K562 (cell line): ENCODE results near the gene BRF1. TPM values are rescaled to one million over a fixed set of nuclear protein-coding genes. Genes with fewer than 3 reads are reported as not detected.
A peak's percentile ranks its signal among the peaks of the same experiment; 100 is the strongest.

Experiments
- ATAC-seq: fragments of 200-7000 bp; cut with Tn5 transposase; 3 replicates; pipeline ENCODE4 v1.9.1; 2020; ENCODE audit warnings: moderate library complexity
- BruUV-seq: library from RNA; stranded (reverse); fragments of 400-500 nt; replicated peaks from 2 replicates; lab custom pipeline; 2021; lab: Mats Ljungman, UMichigan
- CTCF ChIA-PET: fragments of 300-600 bp; formaldehyde crosslinking; extraction: SDS; loops from one replicate; lab custom pipeline; 2021; ENCODE audit warnings: low intra/inter-chr PET ratio; lab: Yijun Ruan, JAX
- POLR2A ChIA-PET: fragments of 300-600, 350-650 bp; sonication (Branson Sonifier 250); formaldehyde crosslinking; extraction: SDS; loops from one replicate; lab custom pipeline; 2021; ENCODE audit warnings: antibody characterized with exemption, inconsistent platforms; lab: Yijun Ruan, JAX
- DNase-seq, 4 experiments: peaks; one replicate each; pipeline versions ENCODE4 v3.0.0 to v3.0.0-alpha.2; 2011 to 2018; ENCODE audit warnings: low spot score in 3 of 4, mixed read lengths in 3 of 4; ENCODE audit errors: extremely low read depth in 1 of 4
- FAIRE-seq: peaks from 2 replicates; lab custom pipeline; 2011; peaks lifted over from hg19 to GRCh38; lab: Jason Lieb, UNC
- H2AFZ ChIP-seq: 2 replicates; pipeline ENCODE4 v1.6.0; 2011; ENCODE audit warnings: low read depth, low read length, control low read depth, inconsistent platforms
- H3K27ac ChIP-seq: fragments of 200-600 bp; 3 replicates; pipeline ENCODE4 v1.8.0; 2011; ENCODE audit warnings: low read depth, mild to moderate bottlenecking, control low read depth, inconsistent platforms, low read length, moderate library complexity, mixed read lengths; ENCODE audit errors: extremely low read depth
- H3K27me3 ChIP-seq, 2 experiments: fragments of 300-600 bp in 1 of 2; 2 replicates in 1 of 2; 3 replicates in 1 of 2; pipeline versions ENCODE4 v1.6.0 to v1.8.0; 2011; ENCODE audit warnings: inconsistent platforms in 2 of 2, low read length in 2 of 2, mild to moderate bottlenecking in 1 of 2, mixed read lengths in 1 of 2, moderate library complexity in 1 of 2; ENCODE audit not compliant: control insufficient read depth in 2 of 2, insufficient read depth in 2 of 2
- H3K36me3 ChIP-seq: fragments of 300-600 bp; 3 replicates; pipeline ENCODE4 v1.8.0; 2011; ENCODE audit warnings: mild to moderate bottlenecking, low read length, inconsistent platforms; ENCODE audit not compliant: control insufficient read depth, insufficient read depth
- H3K4me1 ChIP-seq, 2 experiments: fragments of 200-600 bp in 1 of 2; replicated peaks in 1 of 2; 2 replicates in 1 of 2; 3 replicates in 1 of 2; pipeline versions ENCODE4 v1.5.1 to v1.8.0; 2011; ENCODE audit warnings: inconsistent platforms in 2 of 2, low read length in 2 of 2, mild to moderate bottlenecking in 1 of 2, mixed read lengths in 1 of 2, moderate library complexity in 1 of 2; ENCODE audit not compliant: control insufficient read depth in 2 of 2, insufficient read depth in 2 of 2
- H3K4me2 ChIP-seq: 2 replicates; pipeline ENCODE4 v1.6.1; 2011; ENCODE audit warnings: low read length, control low read depth, inconsistent platforms, mixed read lengths; ENCODE audit not compliant: insufficient read depth
- H3K4me3 ChIP-seq: fragments of 200-600 bp; sonication (generic), shearing (Covaris generic); 2 replicates; pipeline ENCODE4 v1.5.1; 2016; ENCODE audit warnings: control low read depth, inconsistent platforms
- H3K79me2 ChIP-seq: fragments of 200-600 bp; 3 replicates; pipeline ENCODE4 v1.8.0; 2011; ENCODE audit warnings: low read length, inconsistent platforms; ENCODE audit not compliant: control insufficient read depth, insufficient read depth
- H3K9ac ChIP-seq, 2 experiments: 2 replicates each; pipeline versions ENCODE4 v1.6.0 to v1.6.1; 2011; ENCODE audit warnings: low read depth in 2 of 2, low read length in 2 of 2, control low read depth in 1 of 2, inconsistent platforms in 1 of 2, mild to moderate bottlenecking in 1 of 2, mixed read lengths in 1 of 2; ENCODE audit not compliant: insufficient read depth in 1 of 2
- H3K9me1 ChIP-seq: one replicate; pipeline ENCODE4 v1.6.0; 2011; ENCODE audit warnings: inconsistent platforms, mild to moderate bottlenecking, low read length, moderate library complexity; ENCODE audit not compliant: control insufficient read depth, insufficient read depth
- H3K9me3 ChIP-seq: replicated peaks from 2 replicates; pipeline ENCODE4 v1.5.1; 2011; ENCODE audit warnings: low read depth, low read length, inconsistent platforms; ENCODE audit not compliant: control insufficient read depth, insufficient read depth
- H4K20me1 ChIP-seq: replicated peaks from 2 replicates; pipeline ENCODE4 v1.6.1; 2011; ENCODE audit warnings: low read length, inconsistent platforms, mixed read lengths; ENCODE audit not compliant: control insufficient read depth, insufficient read depth
- KDM4B ChIP-seq, 2 experiments: fragments of 450-650 bp in 1 of 2; sonication (generic) in 1 of 2; IDR thresholded peaks; 2 replicates each; pipeline ENCODE4 v1.6.1; 2016 to 2017; ENCODE audit warnings: borderline replicate concordance in 2 of 2, antibody characterized with exemption in 1 of 2, low read depth in 1 of 2, mild to moderate bottlenecking in 1 of 2
- NFIC ChIP-seq: fragments of 450-650 bp; IDR thresholded peaks from 2 replicates; pipeline ENCODE4 v1.6.1; 2017; ENCODE audit warnings: mild to moderate bottlenecking, inconsistent platforms
- ZNF449 ChIP-seq: fragments of 250-450 bp; sonication (Bioruptor Pico); IDR thresholded peaks from 2 replicates; pipeline ENCODE4 v1.8.0; 2022; ENCODE audit warnings: moderate library complexity, mild to moderate bottlenecking, inconsistent platforms
- WGBS: fragments of 100-300 bp; shearing (Covaris generic); methylation state at CpG from one replicate; pipeline ENCODE4 v1.1.6; 2016; ENCODE audit warnings: low coverage, mixed read lengths; ENCODE audit not compliant: insufficient coverage; ENCODE audit errors: missing lambda C conversion rate; 5-methylcytosine and 5-hydroxymethylcytosine counted together
- in situ Hi-C: fragments of 300-500 bp; cut with MboI; formaldehyde crosslinking; loops from 4 replicates; pipeline ENCODE4 v1.15.0; 2018; ENCODE audit warnings: inconsistent platforms, mixed read lengths
- intact Hi-C: fragments of 100-400 bp; cut with micrococcal nuclease; formaldehyde crosslinking; loops from 2 replicates; pipeline ENCODE4 v1.14.2; 2022
- polyA plus RNA-seq, 8 experiments: library from polyadenylated mRNA; depleted of rRNA in 4 of 8; stranded (reverse) in 5 of 8; unstranded in 3 of 8; fragments of >200 nt; fragmentation: Nextera tagmentation in 2 of 8; fragmentation: Illumina TruSeq in 1 of 8; extraction: Ambion mirVana in 2 of 8; extraction: Trizol in 1 of 8; gene quantifications; 2 replicates each; pipeline versions ENCODE4 v1.2.1 to v1.2.3, GENCODE V29; 2011 to 2014; ENCODE audit warnings: inconsistent platforms in 1 of 8, missing spikeins in 1 of 8
- total RNA-seq, 7 experiments: library from RNA; depleted of rRNA in 6 of 7; stranded (reverse); fragments of >200 nt in 6 of 7; fragmentation: Illumina TruSeq in 2 of 7; extraction: Trizol in 2 of 7; gene quantifications; 2 replicates each; pipeline versions ENCODE4 v1.2.1 to v1.2.3, GENCODE V29; 2011 to 2021; ENCODE audit warnings: low replicate concordance in 1 of 7

BRF1 gene
- total and polyA plus RNA-seq, 9 of the 15 experiments (the other 6 are each of a cell fraction or from before 2014, with no cell fraction given), result 0.14 to 24.6 (median 8.2) TPM

DNA sequence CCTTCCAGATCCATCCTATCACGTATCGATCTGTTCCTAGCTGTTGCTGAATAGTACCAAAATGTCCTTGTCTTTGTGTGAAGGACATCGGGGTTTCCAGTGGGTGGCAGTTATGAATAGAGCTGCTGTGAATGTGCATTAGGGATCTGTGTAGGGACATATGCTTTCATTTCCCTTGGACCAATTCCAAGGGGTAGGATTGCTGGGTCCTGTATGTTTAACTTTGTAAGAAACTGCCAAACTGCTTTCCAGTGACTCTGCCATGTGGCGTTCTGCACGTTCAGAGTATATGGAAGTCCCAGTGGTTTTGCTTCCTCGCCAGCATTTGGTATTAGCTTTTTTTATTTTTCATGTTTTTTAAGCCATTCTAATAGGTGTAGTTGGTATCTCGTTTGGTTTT lies 42.4 kb upstream of the BRF1 start:
- Histone ChIP-seq H3K4me3 (no peak overlapping the region), H3K4me2 (no peak overlapping the region), H3K36me3 (no peaks in the 10 kb centered on the region), H3K27ac (no peak overlapping the region), H4K20me1 (no peaks in the 10 kb centered on the region), H3K27me3 (no peaks in the 10 kb centered on the region), H3K9ac (no peak overlapping the region), H3K9me1 (no peaks in the 10 kb centered on the region), H2AFZ (no peak overlapping the region), H3K4me1 (peaks cover 7 to 30% of the 10 kb centered on the region in 2 experiments; a peak in 3 of 5 replicates), H3K79me2 (no peaks in the 10 kb centered on the region; the same call in 2 of the 3 replicates), H3K9me3 (no peaks in the 10 kb centered on the region)
- DNase-seq, result no peak
- POLR2A ChIA-PET, result interaction anchor here (0.6 to 1.1 kb wide), 2 partner anchors 42 to 188 kb away, joined by 3 read pairs; no protein-coding TSS in a partner anchor
- no peak; the same call in 2 of the 3 replicates for ATAC-seq
- CTCF ChIA-PET, result no interaction called here
- intact Hi-C loops (no loop called here), in situ Hi-C loops (loop anchor here (5.0 to 10.0 kb wide), 2 partner anchors 78 to 131 kb away; no protein-coding TSS in a partner anchor)
- no TSS peak for BruUV-seq
- 78% methylated on average over 7 of the region's 7 CpGs for WGBS
- TF ChIP-seq NFIC (0 out of 2 replicates have a peak, but pooled peaks have one; percentile 42), ZNF449 (CRISPR knock-in tag) (no peak), KDM4B (IDR thresholded peaks at IDR 0.05; ENCODE audit: borderline replicate concordance in 2 of 2, low read depth in 1 of 2) (no peak)
- TF ChIP-seq, all 486 proteins: peak for 1
- FAIRE-seq, result peak; percentile 35
